Kidney (tissue), 14 donors: ENCODE data around the gene INCA1. TPM values are rescaled to one million over a fixed set of nuclear protein-coding genes. Genes with fewer than 3 reads are reported as not detected.
A peak's percentile ranks its signal among the peaks of the same experiment; 100 is the strongest.
"Not testable (repeated sequence)": the region's sequence is repeated elsewhere in the genome, so short reads cannot be mapped to it uniquely, and the experiment has no call there.

ENCODE experiments used
- DNase-seq, 5 donors: peaks; one replicate each; pipeline ENCODE4 v3.0.0-alpha.2; 2013 to 2020
- FAIRE-seq: peaks from 2 replicates; lab custom pipeline; 2012; peaks lifted over from hg19 to GRCh38; lab: Jason Lieb, UNC
- H3K27ac ChIP-seq, 2 donors: one replicate each; pipeline ENCODE4 v1.7.0; 2013; ENCODE audit warnings: low read depth in 2 of 2, low read length in 2 of 2, inconsistent platforms in 1 of 2
- H3K27me3 ChIP-seq: one replicate; pipeline ENCODE4 v1.7.1; 2013; ENCODE audit warnings: low read length, inconsistent platforms; ENCODE audit not compliant: control insufficient read depth, insufficient read depth
- H3K36me3 ChIP-seq, 3 donors: one replicate each; pipeline versions ENCODE4 v1.7.0 to v1.7.1; 2013; ENCODE audit warnings: low read length in 3 of 3, control low read depth in 1 of 3, inconsistent platforms in 1 of 3; ENCODE audit not compliant: insufficient read depth in 3 of 3, control insufficient read depth in 2 of 3
- H3K4me1 ChIP-seq, 3 donors: one replicate each; pipeline versions ENCODE4 v1.7.0 to v1.7.1; 2013; ENCODE audit warnings: low read length in 3 of 3, inconsistent platforms in 1 of 3, low read depth in 1 of 3; ENCODE audit not compliant: control insufficient read depth in 2 of 3, insufficient read depth in 2 of 3
- H3K4me3 ChIP-seq, 3 donors: one replicate each; pipeline versions ENCODE4 v1.7.0 to v1.8.1; 2013; ENCODE audit warnings: low read length in 3 of 3, control low read depth in 1 of 3, inconsistent platforms in 1 of 3
- H3K9ac ChIP-seq, 3 donors: one replicate each; pipeline versions ENCODE4 v1.7.0 to v1.7.1; 2013; ENCODE audit warnings: low read length in 3 of 3, control low read depth in 1 of 3, inconsistent platforms in 1 of 3
- H3K9me3 ChIP-seq, 3 donors: one replicate each; pipeline versions ENCODE4 v1.7.0 to v1.7.1; 2013; ENCODE audit warnings: low read length in 3 of 3, control low read depth in 1 of 3, inconsistent platforms in 1 of 3; ENCODE audit not compliant: control insufficient read depth in 2 of 3, insufficient read depth in 1 of 3
- CTCF ChIP-seq: IDR thresholded peaks from 3 replicates; pipeline ENCODE4 v1.5.1; 2012; ENCODE audit warnings: mild to moderate bottlenecking, moderate library complexity, borderline replicate concordance; ENCODE audit not compliant: insufficient read depth; ENCODE audit errors: extremely low read depth
- intact Hi-C: fragments of 100-400 bp; cut with DNase I; formaldehyde crosslinking; loops from one replicate; pipeline ENCODE4 v1.11.1; 2022
- polyA plus RNA-seq: library from polyadenylated mRNA; stranded (reverse); fragments of 350-450 nt; fragmentation: Illumina TruSeq; extraction: RNeasy Lipid Tissue Mini Kit (QIAGEN cat#74804); gene quantifications from one replicate; pipeline ENCODE4 v1.2.3, GENCODE V29; 2014; ENCODE audit warnings: low read depth, low replicate concordance; ENCODE audit not compliant: insufficient read depth
- total RNA-seq: library from RNA; stranded (reverse); fragmentation: NEBNext Ultra II Directional; extraction: Animal tissue kit (Norgen Biotek cat#: 25700); gene quantifications from one replicate; pipeline ENCODE4 v1.2.1, GENCODE V29; 2021
- donor health status: control.
- donor health status: control.
- donor health status: control.
- donor health status: control.
- donor health status: control.
- donor health status: DM: yes; HTN: yes; CAD: no.
- donor health status: Normal renal cell carcinoma (clear cell type).

INCA1 gene
- total and polyA plus RNA-seq, 2 donors from 2014 or later: 1.5 to 1.6 TPM

DNA sequence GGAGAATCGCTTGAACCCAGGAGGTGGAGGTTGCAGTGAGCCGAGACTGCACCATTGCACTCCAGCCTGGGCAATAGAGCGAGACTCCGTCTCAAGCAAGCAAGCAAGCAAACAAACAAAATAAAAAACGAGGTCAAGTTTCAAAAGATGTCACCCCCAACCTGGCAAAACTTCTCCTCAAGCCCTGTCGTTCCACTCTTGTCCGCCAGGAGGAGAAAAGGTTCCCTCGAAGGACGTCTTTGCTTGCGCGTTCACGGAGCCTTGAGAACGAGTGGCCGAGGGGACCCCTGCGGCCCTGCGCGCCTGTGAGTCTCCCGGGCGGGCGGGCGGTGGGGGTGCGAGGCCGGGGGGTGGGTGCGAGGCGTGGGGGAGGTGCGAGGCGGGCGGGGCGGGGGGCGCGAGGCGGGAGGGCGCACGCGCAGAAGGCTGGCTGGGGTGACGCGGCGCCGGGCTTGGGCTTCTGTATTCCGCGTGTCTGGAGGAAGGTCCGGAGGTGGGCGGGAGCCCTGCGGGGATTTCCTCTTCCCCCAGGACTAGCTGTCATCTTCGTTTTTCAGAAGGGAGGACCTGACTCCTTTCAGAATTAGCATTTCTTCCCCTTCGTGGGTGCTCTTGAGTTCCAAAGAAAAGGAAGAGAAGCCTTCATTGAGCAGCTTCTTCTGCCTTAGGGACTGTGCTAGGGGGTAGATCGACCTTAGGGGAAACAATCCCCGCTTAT lies 34.2 kb upstream of the INCA1 start:
- Histone ChIP-seq H3K27me3 (no peaks in the 10 kb centered on the region), H3K9me3 (no peaks in the 10 kb centered on the region), H3K36me3 (no peaks in the 10 kb centered on the region), H3K4me3 (peak overlapping the region; percentile 26 to 57 (median 42)), H3K9ac (peak overlapping the region in 1 of 3 donors; percentile 69), H3K4me1 (no peaks in the 10 kb centered on the region), H3K27ac (no peak overlapping the region)
- intact Hi-C loops: no loop called here
- no peak for FAIRE-seq
- DNase-seq: peak; percentile 87 to 97 (median 93)
- peak; percentile 82 for TF ChIP-seq CTCF

DNA sequence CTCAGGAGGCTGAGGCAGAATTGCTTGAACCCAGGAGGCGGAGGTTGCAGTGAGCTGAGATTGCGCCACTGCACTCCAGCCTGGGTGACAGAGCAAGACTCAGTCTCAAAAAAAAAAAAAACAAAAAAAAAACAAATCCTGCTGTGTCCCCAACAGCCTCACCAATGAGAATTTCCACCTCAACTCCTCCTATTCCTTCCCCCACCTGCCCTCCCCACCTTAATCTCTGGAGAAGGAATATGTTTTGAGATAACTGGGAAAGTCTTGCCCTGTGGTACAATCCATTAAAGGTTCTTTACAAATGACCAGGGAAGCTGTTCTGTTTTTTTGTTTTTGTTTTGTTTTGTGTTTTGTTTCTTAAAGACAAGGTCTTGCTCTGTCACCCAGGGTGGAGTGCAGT lies 32.8 kb upstream of the INCA1 start:
- H3K9ac ChIP-seq, H3K27ac ChIP-seq, H3K27me3 ChIP-seq, H3K9me3 ChIP-seq, H3K36me3 ChIP-seq, FAIRE-seq, intact Hi-C loops, DNase-seq, H3K4me3 ChIP-seq, H3K4me1 ChIP-seq: not testable (repeated sequence)

DNA sequence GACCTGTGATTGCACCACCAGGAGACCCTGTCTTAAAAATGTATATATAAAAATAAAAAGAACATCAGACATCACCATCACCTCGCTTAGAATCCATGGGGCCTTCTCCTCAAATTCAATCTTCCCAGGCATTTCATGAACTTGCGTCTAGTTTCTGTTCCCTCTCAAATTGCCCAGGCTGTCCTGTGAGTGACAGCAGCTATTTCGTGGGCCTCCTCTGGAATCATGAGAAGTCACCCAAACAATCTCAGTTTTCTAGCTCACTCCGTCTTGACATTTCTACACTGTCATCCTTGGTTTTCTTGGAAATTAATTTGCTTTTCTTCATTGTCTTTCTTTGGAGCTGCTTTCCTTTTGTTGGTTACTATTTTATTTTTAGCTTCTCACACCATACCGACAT lies 30.6 kb upstream of the INCA1 start:
- Histone ChIP-seq H3K27ac (no peak overlapping the region), H3K36me3 (no peaks in the 10 kb centered on the region), H3K9ac (no peak overlapping the region), H3K4me1 (no peaks in the 10 kb centered on the region), H3K27me3 (no peaks in the 10 kb centered on the region), H3K9me3 (no peaks in the 10 kb centered on the region), H3K4me3 (no peak overlapping the region)
- DNase-seq (no peak), FAIRE-seq (no peak)
- intact Hi-C loops: no loop called here
- no peak for TF ChIP-seq CTCF

DNA sequence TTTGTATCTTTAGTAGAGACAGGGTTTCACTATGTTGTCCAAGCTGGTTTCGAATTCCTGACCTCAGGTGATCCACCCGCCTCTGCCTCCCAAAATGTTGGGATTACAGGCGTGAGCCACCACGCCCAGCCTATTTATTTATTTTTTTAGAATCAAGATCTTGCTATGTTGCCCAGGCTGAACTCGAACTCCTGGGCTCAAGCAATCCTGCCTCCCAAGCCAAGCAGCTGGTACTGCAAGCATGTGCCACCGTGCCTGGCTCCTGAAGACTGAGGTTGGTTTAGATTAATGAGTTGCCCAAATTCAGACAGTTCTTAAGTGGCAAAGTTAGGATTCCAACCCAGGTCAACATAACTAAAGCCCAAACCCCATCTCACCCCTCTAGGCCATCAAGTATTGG lies 30.0 kb upstream of the INCA1 start:
- Histone ChIP-seq H3K36me3 (peaks cover 0 to 2% (median 0%) of the 10 kb centered on the region in 3 donors), H3K4me3 (no peak overlapping the region), H3K4me1 (no peaks in the 10 kb centered on the region), H3K27me3 (no peaks in the 10 kb centered on the region), H3K9me3 (no peaks in the 10 kb centered on the region), H3K9ac (no peak overlapping the region), H3K27ac (no peak overlapping the region)
- no peak for TF ChIP-seq CTCF
- FAIRE-seq (no peak), DNase-seq (no peak)
- intact Hi-C loops: no loop called here
